HG02943 (cell line): ENCODE data around the gene HK2.

ENCODE experiments used
- ATAC-seq: cut with Tn5 transposase; IDR thresholded peaks from one replicate; pipeline ENCODE4 v1.9.1; 2021; ENCODE audit warnings: mild to moderate bottlenecking, low read depth, moderate library complexity; ENCODE audit not compliant: unreplicated experiment

Gene HK2

DNA sequence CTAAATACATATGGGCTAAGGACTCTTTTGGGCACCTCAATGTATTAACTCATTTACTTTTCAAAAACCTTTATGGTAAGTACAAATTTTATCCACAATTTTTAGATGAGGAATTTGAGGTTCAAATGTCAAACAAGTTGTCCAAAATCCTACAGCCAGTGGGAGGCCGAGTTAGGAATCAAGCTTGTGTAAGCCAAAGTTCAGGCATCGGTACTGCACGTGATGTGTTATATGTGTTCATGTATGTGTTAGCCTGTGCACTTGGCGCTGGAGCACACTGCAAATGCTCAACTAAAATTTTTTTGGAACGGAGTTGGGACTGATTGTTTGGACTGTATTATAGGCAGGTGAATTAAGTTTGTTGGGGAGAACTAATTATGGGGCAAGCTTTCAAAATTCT, 22.7 kb downstream of the HK2 start:
- no peak for ATAC-seq

DNA sequence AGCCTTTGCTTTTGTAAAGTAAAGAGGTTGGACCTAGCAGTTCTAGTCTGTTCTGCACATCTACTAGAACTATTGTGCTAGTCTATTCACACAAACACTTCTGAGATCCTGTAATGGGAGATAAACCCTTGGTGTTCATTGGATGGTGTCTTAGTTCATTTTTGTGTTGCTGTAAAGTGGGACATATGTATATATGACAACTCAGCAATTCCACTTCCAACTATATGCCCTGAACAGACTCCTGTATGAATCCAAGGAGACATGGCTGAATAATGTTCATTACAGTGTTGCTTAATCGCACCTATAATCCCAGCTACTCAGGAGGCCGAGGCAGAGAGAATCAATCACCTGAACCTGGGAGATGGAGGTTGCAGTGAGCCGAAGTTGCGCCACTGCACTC, 23.3 kb downstream of the HK2 start:
- no peak for ATAC-seq

DNA sequence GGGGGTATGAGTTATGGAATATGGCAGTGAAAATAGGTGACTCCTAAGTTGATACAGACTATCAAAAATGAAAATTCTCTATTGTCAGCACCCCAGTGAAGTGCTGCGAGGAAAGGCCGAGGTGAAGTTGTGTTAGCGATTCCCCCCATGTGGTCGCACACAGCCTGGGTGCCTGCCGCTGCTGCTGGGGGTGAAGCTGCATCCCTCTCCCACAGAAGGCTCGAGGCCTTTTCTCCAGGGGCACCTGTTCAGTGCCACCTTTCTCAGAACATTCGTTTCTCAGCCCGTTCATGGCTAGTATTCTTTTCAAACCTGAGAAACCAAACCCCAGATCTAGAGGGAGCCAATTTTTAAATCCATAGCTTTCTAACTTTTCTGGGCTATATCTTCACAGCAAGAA, 23.8 kb downstream of the HK2 start:
- no peak for ATAC-seq

DNA sequence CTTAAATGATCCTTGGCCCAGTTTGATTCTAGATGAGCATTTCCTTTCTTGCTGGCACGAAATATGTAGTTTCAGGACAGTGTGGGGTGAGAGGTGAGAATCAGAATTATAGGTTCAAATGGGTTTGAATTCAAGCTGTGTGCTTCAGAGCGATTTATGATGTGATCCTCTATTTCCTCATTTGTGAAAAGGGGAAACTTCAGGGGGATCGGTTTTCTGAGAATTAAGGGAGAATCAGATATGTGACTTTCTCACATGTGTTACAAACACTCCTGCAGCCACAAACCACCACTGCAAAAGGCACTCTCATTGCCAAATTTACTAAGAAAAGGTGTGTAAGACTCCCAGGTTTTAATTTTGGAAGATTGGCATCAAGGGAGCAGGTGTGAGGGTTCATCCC, 24.4 kb downstream of the HK2 start:
- no peak for ATAC-seq

DNA sequence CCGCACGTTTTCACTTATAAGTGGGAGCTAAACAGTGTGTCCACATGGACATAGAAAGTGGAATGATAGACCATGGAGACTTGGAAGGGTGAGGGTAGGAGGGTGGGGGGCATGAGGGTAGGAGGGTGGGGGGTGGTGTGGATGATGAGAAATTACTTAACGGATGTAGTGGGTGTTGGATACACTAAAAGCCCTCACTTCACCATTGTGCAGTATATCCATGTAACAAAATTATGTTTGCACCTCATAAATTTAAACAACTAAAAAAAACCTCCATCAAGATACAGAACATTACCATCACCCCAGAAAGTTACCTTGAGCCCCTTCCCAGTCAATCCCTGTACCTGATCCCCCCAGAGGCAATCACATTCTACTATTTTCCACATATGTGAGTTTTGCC, 26.2 kb downstream of the HK2 start:
- no peak for ATAC-seq

DNA sequence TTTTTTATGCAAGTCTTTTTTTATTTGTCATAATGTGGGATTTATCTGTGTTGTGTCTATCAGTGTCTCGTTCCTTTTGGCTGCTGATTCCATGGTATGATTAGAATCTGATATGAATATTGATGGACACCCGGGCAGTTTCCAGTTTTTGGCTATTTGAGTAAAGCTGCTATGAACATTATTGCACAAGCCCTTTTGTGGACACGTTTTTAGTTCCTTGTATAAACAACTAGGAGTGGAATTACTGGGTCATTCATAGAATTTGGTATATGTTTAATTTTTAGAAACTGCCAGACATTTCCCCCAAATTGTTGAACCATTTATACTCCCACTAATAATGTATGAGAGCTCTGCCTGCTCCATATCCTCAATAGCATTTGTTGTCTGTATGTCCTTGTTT, 26.6 kb downstream of the HK2 start:
- no peak for ATAC-seq

DNA sequence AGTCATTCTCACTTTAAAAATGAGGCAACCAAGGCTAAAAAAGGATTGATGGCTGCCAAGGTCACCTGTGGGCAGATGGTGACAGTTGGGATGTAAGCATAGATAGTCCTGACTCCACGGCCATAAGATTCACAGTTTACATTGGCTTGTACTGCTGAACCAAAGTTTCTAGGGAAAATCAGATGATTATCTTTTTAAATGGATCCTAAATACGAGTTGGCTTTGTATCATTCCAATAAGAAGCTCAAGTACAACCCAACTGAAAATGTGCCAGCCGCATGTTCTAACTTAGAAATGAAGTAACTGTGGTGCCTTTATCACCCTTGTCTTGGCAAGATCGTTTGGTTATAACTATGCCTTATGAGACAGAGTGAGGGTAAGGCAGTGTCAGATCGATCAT, 27.6 kb downstream of the HK2 start:
- ATAC-seq: no peak

DNA sequence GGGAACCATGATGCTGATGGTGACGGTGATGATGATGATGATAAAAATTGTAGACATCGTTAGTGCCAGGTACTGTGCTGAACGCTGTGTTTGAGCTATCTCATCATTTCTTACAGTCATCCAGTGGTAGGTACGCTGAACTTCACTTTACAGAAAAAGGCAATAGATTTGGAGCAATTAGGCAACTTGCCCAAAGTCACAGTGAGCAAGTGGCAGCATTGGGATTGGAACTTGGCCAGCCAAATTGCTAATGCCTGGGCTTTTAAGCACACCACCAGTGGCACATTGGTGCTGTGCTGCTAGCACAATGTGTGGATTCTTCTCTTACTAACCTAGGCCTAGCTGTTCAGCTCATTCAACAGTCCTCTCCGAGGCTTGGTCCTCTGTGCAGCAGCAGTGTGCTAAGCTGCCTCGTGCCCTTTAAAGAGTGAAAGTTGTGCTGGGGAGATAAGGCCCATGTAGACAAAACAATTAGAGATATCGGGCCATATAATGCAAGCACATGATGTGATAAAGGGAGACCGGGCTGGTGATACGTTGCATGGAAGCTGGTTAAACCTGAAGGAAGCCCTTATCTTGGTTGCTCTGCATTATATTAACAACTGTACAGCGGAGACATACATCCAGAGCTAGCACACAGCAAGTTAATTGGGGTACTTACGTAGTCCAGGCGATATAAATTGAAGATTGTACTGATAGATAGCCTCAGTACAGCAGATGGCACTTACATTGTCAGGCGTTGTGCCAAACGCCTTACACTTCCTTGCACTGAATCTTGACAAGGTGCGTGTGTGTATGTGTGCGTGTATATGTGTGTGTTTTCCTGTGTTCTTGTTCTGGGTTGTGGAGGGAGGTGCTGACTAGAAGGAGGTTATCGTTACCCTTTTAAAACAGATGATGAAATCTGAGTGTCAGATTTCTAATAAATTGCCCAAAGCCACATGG, 28.4 kb downstream of the HK2 start:
- ATAC-seq: no peak

DNA sequence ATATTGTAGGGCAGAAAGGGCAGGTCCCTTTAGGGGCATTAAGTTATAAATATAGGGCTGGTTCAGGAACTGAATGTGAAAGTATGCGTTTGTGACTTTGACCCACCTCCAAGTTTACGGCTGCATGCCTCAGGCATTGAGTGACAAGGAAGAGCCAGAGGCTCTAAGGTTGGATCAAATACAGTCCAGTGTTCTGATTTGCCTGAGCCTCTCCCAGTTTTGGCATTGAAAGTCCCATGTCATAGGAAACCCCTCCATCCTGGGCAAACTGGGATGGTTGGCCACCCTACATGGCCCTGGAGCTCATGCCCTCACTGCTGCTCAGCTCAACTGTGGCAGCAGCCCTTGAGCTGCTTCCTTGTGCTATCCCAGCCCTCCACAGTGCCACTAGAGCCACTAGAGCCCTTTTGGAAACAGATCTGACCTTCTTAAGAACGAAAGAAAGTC, 29.9 kb downstream of the HK2 start:
- no peak for ATAC-seq

DNA sequence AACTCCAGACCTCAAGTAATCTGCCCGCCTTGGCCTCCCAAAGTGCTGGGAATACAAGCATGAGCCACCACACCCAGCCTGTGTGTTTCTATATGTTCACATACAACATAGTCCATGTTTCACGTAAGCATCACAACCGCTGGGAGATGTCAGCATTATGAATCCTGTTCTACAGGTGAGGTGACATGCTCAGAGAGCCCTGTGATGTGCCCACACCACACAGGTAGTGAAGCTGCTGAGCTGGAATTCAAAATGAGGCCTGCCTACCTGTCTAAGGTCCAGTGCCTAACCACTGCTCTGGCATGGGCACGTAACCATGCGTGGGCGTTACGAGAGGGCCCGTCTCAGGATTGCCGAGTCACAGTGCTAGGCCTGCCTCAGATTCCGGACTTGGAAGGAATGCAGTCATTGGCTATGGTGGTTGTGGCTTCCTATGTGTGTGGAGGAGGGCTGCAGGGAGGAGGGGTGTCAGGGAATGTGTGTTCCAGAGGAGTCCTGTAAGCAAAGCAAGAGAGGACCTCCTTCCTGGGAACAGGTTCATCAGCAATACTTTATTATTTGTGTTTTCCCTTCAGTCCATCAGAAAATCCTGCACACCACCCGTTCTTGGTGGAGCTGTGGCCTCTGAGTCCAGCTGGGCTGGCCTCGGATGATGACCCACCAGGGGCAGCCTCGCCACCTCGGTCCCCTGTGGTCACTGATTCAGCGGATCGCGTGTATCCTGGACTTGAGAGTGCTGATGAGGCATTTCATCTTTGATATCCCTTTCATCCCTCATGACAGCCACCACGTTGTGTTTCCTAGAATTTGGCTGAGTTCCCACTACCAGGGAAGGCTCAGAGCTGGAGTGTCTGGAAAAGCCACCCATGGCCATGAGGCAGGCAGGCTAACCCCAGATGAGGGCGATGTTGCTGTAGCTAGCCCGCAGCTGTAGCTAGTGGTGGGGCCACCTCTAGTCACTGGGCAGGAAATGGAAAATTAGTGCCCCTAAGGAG, 31.1 kb downstream of the HK2 start:
- no peak for ATAC-seq

DNA sequence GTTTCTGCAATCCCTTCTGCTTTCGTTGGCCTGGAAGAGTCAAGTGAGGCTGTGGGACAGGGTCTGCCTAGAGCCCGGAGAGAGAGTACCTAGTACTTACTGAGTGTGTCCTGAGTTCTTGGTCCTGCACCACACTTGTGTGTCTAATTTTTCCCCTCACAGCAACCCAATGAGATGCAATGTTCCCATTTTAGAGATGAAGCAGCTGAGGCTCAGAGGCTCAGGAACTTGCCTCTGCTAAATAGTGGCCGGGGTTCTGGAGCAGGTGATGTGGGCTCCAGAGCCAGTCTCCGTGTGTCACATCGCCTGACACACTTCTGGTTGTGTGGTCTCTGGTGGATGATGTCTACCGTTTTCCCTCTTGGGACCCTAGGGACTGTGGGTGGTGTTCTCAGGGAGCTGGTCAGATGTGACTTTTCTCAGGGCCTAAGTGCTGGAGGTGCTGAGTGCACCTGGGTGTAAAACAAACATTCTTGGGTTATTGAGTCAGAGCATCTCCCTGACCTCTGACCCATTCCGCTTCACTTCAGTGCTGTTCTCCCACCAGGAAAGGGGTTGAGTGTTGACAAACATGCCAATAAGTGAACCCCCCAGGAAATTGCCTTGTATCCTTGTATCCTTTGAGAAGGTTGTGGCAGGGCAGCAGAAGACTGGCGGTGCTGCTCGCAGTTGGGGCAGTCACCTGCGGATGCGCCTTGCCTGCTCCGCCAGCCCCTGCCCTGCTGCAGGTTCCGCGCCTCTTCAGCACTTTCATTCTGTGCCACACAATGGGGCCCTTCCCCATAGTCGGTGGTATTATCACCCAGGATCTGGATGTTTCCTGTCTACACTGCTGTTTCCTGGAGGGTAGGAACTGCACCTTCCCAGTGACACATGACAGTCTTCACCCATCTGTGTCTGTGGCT, 32.1 kb downstream of the HK2 start:
- no peak for ATAC-seq

DNA sequence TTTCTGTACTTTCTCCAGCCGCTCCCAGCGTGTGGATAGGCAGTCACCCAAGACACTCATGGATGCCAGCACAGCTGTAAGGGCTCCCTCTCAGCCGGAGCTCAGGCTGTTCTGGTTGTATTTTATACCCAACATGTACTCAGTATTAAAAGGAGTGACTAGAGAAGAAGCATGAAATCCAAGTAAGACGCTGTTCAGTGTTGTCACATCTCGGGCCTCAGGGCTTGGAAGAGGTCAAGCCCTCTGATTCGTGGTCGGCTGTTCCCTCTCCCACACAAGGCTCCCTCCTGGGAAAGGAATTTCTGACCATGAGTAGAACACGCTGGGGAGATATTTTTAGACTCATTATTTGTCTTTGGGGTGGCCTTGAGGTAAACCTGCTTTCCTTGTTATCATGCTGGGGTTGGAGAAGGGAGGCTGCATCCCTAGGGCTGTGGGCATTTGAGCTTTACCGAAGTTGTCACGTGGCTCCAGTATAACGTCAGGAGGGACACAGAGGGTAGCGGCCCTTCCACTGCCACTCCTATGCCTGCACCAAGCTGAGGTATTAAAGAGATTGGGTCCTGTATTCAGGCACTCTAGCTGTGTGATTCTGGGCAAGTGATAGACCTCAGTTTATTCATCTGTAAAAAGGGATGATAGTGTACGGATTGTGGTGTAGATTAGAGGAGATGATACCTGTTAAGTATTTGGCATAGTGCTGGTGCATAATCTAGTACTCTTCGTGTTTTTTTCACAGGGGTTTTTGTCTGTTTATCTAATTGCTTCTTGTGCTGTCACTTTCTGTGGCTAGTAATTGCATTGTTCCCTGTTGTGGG, 34.1 kb downstream of the HK2 start:
- no peak for ATAC-seq

DNA sequence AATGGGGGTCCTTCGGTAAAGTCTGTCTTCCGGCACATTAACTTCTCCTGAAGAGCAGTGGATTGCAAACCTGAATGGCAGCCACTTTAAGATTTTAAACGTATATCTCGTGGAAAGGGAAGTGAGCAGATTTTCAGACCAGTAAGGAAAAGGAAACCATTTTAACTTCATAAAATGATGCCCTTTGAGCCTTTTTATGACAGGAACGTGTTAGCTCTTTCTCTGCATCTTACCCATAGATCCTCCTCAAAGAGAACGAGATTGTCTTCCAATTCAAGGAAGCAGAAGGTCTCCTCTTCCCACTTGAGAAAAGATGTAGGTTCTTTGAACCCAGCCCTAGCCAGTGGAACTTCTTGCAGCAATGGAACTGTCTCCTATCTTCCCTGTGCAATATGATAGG, 35.6 kb downstream of the HK2 start:
- no peak for ATAC-seq

DNA sequence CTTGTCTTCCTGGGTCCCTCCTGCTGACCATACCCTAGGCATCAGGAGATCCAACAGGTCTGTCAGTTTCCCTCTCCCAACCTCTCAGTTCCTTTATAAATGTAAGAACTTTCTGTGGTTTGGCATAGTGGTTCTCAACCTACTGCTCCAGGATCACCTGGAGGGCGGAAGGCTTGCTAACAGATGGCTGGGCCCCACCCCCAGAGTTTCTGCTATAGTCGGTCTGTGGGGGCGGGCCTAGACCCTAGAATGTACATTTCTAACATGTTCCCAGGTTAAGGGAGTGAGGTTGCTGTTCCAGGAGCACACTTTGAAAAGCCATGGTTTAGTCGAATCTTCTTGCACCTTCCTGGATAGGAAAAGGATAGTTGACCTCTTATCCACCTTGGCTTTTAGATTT, 37.0 kb downstream of the HK2 start:
- ATAC-seq: no peak

DNA sequence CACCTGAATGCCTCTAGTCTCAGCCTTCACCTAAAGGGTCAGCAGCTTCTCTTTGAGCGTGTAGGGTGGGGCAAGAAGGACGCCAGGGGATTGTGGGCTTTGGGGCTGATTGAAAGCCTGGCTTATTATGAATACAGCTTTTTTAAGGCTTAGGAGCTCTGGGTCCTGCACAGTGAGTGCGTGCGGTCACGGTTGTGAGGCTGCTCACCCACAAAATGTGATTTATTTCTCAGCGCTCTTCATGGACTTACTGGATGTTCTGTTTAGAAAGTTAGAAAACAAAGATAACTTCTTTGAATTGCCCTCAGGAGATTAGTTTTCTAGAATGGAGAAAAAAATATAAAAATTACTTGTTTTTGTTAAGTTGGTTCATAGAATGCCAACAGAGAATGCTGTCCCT, 37.5 kb downstream of the HK2 start:
- no peak for ATAC-seq

DNA sequence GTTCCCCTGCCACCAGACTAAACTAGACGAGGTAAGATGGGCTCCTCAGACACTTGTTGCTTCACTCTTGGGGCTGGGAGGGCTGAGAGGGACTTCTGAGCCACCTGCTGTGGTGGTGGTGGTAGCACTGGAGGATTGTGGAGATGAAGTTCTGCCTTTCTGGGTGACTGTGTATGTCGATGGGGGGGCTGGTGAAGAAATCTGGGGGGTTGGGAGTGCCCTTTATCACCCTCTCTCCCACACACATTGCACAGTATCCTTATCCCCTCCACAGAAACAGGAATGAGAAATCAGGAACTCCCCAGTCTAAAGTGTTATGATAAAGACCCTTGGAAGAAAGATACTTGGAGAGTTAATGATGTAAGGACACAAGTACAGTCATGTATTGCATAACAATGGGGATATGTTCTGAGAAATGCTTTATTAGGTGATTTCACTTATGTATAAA, 38.5 kb downstream of the HK2 start:
- no peak for ATAC-seq

DNA sequence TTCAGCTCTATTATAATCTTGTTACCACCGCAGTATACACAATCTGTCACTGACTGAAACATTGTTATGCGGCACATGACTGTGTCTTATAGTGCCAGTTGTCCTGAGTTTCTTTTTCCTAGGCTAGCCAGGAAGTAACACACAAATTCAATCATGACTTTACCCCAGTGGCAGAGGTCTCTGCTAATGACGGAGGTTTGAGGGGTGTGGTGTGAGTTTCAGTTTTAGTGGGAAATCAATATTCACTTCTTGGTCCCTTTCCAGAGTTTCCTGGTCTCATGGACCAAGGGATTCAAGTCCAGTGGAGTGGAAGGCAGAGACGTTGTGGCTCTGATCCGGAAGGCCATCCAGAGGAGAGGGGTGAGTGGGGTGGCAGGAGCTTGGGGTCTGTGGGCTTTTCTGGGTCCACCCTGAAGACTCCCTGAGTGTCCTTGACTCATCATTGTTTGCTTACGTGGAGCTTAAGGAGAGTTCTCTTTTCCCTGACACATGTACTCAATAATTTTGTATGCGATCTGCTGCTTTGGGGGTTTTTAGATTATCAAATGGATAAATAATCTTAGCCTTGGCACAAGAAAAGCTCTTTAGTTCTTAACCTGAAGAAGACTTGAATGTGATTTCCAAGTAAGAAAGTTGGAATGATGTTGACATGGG, 39.2 kb downstream of the HK2 start:
- ATAC-seq: no peak

DNA sequence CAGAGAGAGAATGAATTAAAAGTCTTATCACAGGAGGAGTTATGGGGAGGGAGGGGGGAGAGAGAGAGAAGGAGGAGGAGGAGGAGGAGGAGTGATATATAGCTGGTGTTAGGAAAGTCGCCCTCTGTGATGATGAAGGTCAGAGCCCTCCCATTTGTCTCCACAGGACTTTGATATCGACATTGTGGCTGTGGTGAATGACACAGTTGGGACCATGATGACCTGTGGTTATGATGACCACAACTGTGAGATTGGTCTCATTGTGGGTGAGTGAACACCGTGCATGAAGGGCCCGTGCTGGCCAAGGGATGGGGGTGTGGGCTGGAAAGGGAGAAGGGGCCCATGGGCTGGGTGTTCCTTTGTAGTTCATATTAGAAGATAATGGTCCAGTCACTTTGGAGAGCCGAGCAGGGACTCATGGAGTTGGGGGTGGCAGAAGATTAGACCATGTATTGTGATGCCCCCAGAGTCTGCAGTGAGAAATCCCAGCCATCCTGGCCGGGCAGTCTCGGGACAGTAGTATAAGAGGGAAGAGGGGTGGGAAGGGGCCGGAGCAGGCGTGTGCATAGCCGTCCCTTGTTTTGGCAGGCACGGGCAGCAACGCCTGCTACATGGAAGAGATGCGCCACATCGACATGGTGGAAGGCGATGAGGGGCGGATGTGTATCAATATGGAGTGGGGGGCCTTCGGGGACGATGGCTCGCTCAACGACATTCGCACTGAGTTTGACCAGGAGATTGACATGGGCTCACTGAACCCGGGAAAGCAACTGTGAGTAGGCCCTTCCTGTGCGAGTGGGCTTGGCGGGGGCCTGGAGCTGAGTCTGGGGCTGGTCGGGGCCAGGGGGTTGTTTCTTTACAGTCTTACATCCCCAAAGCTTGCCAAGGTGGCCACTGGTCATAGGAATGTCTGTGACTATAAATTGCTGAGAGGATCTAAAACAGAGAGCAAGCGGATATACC, 40.0 kb downstream of the HK2 start:
- no peak for ATAC-seq
